Activated gamma-delta T cell (primary cell): ENCODE measurements around the gene GRAMD1B.

Source experiments
- DNase-seq: peaks from one replicate; lab custom pipeline; 2025; lab: John Stamatoyannopoulos, UW

Gene GRAMD1B

DNA sequence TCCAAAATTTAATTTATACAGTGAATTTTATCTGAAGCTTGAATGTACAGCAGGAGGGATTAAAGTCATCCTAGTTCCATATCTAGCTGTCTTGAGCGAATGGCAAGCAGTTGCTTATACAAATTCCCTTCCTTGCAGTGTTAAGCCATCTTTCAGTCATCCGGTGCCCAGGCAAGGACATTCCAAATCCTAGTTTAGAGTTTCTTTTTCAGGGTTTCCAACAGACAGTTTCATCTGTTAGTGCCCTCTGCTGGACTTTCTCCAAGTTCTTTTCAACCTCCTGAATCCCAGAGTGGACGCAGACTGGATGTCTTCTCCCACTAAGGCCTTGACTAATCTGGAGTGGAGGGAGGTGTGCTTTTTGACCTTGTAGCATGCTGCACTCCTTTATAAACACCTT, 45.4 kb downstream of the GRAMD1B start:
- no peak for DNase-seq

DNA sequence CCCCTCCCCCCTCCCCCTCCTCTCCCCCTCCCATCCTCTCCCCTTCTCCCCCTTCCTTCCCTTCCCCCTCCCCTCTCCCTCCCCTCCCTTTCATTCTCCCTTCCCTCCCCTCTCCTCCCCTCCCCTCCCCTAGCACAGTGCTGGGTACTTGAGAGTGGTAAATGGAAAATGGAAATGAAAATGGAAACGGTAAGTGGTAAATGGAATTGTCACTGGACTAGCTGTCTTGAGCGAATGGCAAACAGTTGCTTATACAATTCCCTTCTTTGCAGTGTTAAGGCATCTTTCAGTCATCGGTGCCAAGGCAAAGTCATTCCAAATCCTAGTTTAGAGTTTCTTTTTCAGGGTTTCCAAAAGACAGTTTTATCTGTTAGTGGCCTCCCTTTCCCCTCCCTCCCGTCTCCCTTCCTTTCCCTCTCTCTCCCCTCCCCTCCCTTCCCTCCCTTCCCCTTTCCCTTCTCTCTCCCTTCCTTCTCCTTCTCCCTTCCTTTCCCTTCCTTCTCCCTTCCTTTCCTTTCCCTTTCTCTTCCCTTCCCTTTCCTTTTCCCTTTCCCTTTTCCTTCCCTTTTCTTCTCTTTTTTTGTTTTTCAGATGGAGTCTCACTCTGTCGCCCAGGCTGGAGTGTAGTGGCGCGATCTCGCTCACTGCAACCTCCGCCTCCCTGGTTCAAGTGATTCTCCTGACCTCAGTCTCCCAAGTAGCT, 47.3 kb downstream of the GRAMD1B start:
- DNase-seq: no peak

DNA sequence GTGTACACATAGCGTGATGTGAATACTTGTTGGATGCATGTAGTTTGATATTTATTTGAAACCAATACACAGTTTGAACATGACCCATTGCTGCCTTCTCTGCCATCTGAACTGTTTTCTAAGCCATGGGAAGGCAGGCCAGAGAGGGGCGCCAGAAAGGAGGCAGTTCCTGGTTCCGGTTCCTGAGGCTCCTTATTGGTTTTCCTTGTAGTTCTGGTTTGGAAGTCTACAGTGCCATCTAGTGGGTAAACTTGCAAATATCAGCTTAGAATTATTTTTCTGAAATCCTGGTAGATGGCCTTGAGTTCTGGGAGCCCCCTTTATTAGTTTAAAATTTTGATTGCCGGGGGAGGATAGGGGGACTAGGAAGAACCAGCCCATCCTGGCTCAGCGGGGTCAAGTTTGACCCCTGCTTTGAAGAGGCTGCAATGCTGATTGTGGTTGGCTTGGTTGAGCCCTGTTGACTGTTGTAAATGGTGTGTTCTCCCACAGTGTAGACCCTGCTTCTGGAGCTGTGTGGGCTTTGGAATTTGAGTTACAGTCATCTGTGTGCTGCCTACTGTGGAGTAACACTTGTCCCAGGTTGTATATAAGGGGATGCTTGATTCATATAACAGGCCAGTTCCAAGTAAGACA, 48.4 kb downstream of the GRAMD1B start:
- no peak for DNase-seq

DNA sequence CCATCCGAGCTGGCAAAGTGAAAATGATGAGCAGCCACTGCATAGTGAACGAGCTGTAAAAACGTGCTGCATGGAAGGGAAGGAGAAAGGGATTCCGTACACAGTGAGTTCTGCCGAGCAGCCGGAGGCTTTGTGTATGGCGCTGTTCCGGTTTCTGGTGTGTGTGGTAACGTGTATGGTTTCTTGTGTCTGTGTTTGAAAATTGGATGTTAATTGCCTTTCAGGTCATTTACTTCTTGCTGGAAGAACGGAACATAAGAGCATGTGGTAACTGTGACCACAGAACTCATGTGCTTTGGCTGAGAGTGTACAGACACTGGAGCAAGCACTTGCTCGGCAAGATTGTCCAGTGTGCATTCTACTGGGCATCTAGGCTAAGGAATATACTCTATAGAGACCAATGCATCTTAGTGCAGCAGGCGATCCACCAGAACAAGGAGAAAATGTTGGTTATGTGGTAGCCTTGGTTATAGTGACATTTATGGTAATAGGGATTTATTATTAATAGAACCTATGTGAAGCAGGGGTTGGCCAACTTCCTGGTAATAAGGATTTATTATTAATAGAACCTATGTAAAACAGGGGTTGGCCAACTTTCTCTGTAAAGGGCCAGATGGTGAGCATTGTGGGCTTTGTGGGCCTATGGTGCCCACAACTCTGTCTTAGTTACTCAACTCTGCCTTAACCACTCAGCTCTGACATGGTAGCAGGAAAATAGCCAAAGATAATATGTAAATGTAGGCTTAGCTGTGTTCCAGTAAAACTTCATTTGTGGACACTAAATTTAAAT, 49.2 kb downstream of the GRAMD1B start:
- no peak for DNase-seq

DNA sequence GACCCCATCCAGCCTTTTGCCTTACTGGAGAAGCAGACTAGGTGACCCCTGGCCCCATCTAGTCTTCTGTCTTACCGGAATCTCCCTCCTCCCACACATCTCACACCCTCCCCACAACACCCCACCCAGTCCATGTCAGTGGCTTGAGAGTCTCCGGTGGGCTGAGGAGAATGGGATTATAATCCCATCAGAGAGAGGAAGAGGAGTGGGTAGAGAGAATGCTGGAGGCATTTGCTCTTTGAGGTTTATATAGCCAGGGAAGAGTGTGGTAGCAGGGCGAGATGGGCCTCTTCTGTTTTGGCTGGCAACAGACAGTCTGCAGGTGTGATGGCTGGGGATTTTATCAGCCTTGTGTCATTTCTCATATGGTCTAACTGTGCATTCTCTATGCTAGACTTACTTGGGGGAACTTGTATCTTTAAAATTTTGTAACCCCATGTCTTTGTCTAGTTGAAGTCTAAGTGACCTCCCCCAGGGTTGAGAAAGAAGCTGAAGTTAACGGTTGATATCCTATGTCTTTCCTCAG, 50.3 kb downstream of the GRAMD1B start:
- no peak for DNase-seq

DNA sequence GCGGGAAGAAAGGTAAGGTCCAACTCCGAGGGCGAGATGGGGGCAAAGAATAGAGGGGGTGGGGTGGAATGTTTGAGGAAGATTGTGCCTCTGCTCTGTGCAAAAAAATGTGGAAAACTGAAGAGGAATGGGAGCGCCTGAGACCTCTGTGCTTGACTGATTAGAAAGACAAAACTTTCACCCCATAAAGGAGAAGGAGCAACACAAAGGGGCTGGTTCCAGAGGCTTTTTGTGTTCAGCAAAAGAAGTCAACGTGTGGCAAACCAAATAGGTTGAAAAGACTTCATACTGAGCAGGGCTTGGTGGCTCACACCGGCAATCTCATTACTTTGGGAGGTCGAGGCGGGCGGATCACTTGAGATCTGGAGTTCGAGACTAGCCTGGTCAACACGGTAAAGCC, 50.8 kb downstream of the GRAMD1B start:
- no peak for DNase-seq

DNA sequence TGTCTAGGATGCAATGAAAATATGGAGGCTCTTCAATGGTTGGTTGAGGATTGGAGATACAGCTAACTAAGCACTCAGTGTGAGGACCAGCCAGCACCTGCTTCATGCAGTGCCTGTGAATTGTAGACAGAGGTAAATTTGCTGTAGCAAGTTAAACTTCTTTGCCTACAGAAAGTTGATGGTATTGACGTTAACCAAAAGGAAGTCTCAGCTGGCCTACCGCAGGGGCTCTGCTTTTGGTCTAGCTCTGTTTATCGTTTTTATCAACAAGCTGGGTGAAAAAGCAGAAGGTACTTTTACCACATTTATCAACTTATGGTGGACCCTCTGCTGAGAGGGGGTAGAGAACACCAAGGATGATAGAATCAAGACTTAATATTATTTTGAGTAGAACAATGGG, 51.6 kb downstream of the GRAMD1B start:
- no peak for DNase-seq

DNA sequence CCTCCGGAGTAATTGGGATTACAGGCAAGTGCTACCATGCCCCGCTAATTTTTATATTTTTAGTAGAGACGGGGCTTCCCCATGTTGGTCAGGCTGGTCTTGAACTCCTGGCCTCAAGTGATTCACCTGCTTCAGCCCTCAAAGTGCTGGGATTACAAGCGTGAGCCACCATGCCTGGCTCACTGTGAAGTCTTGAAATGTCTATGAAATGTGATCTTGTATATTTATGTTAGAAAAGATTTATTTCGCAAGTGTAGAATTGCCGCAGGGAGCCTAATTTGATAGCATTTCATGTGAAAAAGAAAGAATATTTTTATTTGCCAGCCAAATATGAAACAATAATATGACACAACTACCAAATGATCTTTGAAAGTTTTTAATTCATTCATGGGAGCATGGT, 52.1 kb downstream of the GRAMD1B start:
- DNase-seq: no peak

DNA sequence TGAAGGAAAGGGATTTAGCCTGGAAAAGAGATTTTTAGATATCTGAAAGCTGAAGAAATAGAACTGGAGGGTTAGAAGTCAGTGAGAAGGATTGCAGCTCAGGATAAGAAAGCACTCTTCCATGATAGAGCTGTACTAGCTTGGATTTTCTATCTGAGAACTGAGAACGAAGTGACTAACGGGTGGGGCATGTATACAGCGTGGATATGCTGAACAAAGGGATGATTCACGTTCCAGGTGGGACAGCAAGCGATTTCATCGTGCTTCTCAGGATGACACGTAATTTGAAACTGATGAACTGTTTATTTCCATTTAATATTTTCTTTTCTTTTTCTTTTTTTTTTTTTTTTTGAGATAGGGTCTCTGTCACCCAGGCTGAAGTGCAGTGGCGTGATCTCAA, 53.0 kb downstream of the GRAMD1B start:
- DNase-seq: no peak

DNA sequence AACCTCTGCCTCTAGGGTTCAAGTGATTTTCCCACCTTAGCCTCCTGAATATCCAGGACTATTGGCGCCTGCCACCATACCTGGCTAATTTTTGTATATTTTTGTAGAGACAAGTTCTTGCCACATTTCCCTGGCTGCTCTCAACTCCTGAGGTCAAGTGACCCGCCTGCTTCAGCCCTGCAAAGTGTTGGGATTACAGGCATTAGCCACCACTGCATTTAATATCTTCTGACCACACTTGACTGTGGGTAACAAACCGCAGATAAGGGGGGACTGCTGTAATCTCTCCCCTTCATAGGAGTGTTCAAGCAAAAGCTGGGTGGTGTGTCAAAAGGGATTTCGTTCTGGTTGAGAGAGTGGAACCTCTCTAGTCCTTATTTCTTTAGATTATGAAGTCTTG, 53.4 kb downstream of the GRAMD1B start:
- no peak for DNase-seq

DNA sequence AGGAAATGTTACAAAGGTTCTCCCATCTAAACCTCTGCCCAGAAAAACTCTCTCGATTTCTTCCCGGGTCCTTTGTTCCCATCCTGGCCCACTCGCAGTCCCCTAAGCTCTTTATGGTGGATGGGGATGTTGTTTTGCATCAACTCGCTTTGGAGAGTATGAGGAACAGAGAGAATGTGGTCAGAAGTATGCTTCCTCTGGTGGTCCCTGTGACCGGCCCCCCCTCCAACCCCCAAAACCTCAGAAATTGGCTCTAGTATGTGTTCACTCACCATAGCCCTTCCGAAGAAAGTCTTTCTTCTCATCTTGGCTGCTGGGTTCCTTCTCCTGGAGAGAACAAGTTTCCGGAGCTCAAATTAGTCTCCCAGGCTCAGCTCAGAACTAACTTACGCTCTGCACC, 54.4 kb downstream of the GRAMD1B start:
- no peak for DNase-seq

DNA sequence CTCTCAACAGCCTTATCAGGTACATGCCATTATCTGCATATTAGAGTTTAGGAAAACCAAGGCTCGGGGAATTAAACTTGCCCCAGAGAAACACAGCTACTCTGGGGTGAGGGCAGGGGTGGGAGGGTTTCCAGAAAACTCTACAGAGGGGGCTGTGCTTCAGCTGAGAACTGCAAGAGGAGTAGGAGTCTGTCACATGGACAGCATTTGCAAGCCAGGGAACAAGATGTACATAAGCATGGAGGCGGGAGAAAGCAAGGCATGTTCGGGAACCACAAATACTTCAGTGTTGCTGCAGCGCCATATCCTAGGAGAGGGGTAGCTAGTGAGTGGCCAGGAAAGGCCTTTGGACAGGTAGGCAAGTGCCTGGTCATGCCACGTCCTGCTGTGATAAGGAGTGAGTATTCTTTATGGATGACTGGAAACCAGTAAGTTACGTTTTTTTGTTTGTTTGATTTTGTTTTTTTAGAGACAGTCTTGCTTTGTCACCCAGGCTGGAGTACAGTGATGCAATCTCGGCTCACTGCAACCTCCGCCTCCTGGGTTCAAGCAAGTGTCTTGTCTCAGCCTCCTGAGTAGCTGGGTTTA, 57.2 kb downstream of the GRAMD1B start:
- DNase-seq: no peak

DNA sequence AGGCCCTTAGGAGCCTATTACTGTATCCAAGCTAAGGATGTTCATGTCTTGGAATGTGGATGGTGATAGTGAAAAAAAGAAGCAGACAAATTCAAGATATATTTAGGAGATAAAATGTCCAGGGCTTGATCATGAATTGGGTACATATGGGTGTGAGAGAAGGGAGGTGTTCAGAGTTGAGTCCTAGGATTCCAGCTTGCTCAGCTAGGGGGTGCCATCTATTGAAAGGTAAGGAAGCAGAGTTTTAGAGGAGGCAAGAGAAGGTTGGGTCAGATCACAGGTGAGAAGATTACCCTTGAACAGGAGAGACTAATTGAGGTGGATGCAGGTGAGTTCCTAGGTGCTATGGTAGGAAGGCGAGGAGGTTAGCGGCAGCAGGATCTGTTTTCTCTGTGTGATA, 60.5 kb downstream of the GRAMD1B start:
- DNase-seq: no peak

DNA sequence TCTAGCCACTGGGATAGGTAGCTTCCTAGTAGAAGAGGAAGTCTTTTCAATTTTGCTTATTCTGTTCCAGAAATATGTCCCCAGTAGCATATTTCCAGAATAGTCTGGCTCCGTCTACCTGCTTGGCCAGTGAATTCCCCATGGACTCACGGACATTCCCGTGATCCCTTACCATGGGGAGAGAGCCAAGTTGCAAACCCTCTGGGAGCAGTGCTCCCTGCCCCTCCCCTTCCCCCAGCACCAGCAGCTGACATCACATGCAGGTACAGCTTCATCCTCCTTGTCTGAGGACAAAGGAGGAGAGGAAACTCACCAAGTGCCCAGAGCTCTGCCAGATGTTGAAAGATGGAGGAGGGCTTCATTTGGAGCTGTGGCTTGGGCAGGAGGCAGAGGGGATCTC, 61.2 kb downstream of the GRAMD1B start:
- no peak for DNase-seq

DNA sequence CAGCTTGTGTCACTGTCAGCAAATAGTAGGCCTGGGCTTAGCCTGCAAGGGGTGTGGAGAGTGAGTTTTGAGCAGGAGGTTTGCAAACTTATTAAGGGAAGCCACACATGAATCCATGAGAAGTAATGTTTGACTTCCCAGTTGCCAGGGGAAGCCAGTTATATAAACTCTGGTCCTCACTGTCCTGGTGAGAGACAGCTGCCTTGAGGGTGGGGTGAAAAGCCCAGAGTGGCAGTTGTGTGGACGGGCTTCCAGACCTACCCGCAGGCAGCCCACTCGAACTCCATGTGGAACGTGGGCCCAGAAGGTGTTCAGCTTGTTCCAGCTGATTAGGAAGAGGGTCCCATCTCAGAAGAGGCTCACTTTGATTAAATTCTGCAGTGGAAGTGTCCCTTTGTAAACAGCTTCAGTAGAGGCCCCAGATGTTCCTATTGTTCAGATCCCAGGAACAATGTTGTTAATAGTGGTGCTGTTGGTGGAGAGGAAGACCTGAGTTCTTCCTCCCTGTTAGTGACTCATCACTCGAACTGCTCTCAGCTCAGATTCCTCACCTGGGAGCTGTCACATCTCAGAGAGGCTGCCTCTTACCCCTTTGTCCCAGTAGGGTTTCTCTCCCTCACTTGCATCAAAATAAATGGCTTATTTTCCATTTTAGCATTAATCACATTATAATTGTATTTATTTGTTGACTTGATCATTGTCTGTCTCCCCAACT, 63.4 kb downstream of the GRAMD1B start:
- DNase-seq: no peak

DNA sequence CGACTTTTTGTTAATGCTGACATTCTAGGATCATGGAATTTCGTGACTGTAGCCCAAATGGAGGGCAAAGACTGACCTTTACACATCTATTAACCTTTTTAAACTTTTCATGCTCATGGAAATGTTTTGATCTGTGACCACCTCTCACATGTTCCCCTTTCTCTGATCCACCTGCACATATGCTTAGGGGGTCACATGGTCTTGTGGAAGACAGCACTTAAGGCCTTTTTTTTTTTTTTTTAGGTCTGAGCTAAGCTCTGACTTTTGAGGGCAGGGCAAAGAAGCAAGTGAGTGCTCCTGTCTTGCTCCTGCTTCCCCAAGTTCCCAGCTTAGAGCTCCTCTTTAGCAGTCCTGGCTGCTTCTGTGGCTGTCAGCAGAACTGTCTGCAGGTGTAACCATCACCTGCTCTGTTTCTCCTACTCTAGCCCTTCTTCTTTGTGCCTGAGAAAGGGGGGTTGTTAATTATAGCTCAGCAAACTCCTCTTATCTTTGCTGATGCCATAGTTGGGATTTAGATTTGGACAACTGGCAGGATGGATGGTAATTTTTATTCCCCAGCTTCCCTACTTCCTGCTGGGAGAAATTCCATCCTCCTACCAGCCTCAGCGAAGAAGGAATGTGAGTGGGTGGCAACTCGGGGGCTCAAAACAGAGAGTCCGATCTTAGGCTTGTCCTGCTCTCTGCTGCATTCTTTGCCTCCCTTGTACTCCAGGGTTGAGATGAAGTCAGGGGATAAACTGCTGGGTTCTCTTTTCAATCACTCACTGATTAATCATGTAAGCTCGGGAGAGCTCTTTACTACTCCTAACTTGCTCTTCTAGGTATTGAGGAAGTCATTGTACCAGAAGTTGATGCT, 64.4 kb downstream of the GRAMD1B start:
- DNase-seq: no peak

DNA sequence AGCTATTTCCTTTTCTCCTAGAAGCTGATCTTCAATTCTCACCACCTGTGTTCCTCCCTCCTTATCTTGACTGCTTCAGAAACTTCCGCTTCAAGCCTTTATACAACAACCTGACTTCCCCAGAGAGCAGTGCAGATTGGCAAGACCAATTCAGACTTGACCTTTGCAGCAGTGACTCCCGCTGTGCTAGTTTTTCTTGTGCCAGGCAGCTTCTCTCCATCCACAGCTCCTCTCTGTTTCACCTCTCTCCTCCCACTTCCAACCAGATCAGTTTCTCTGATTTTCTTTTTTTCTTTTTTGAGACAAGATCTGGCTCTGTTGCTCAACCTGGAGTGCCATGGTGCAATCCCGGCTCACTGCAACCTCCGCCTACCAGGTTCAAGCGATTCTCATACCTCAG, 74.3 kb downstream of the GRAMD1B start:
- DNase-seq: no peak

DNA sequence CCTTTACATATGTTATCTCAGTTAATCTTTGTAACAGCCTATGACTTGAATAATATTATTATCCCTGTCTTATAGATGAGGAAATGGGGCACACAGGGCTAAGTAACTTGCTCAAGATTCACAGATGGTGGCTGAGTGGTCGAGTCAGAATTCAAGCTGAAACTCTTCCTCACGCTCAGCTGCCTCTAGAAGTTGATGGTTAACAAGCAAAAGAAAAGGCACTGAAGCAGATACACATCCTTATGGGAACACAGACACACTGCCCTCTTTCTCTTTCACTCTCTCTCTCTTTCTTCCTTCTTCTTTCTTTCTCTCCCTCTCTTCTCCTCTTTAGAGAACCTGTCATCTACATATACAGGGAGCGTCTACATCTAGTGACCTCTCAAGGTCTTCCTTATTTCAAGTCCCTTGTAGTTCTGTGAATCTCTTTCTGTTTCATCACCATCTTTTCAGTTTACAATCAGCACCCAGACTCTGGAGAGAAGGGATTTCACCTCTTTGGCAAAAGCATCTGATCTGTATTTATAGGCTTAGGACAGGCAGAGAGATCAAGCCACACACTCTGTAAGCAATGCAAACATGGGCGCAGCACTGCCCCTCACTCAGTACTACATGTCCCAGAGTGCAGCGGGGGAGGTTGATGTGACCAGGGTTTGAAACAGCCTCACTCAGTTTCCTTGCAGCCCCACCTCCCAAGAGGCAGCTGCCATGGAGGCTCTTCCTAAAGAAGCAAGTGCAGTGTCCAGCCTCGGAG, 75.7 kb downstream of the GRAMD1B start:
- DNase-seq: no peak

DNA sequence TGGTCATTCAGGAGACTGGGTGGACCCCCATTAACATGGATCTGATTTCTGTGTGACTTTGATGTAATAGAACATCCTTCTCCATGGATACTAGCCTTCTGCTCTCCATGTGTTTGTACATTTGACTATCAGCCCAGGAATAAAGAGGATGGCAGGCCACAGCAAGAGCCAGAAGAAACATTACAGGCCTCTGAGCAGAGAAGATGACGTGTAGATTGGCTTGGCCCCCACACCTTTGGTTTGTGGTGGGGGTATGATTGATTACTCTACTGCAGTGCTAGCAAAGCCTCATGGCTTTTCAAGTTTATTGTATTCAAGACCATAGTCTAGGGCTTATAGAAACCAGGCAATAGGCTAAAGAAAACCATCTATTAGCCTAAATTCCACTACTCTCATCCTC, 77.0 kb downstream of the GRAMD1B start:
- DNase-seq: no peak
